ENCODE measurements around the gene RBM25. TPM values are rescaled to one million over a fixed set of nuclear protein-coding genes. Genes with fewer than 3 reads are reported as not detected.
"Not testable (repeated sequence)": the region's sequence is repeated elsewhere in the genome, so short reads cannot be mapped to it uniquely, and the experiment has no call there.

Gene RBM25
- total RNA-seq, 1 experiment from 2014 or later = 107 TPM

DNA sequence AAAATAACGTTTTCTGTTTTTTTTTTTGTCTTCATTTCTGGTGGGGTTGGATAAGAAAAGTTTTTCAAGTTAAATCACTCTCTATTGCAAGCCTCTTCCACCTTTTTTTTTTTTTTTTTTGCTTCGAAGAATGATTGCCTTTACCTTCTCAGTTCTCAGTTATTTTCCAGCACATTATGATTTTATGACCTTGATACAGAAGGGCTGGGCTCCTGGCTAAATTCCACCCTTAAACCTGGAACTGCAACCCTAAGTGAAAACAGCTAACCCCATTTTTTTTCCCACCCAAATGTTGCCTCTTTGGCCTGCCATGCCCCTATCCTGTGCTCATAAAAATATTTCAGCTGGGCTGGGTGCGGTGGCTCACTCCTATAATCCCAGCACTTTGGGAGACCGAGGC lies 109.4 kb downstream of the RBM25 start:
- DNase-seq (ENCODE audit: unreplicated experiment) = no peak
- BruUV-seq (replicated peaks) = no TSS peak
- TF ChIP-seq, protein P1, sequence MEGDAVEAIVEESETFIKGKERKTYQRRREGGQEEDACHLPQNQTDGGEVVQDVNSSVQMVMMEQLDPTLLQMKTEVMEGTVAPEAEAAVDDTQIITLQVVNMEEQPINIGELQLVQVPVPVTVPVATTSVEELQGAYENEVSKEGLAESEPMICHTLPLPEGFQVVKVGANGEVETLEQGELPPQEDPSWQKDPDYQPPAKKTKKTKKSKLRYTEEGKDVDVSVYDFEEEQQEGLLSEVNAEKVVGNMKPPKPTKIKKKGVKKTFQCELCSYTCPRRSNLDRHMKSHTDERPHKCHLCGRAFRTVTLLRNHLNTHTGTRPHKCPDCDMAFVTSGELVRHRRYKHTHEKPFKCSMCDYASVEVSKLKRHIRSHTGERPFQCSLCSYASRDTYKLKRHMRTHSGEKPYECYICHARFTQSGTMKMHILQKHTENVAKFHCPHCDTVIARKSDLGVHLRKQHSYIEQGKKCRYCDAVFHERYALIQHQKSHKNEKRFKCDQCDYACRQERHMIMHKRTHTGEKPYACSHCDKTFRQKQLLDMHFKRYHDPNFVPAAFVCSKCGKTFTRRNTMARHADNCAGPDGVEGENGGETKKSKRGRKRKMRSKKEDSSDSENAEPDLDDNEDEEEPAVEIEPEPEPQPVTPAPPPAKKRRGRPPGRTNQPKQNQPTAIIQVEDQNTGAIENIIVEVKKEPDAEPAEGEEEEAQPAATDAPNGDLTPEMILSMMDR (IDR thresholded peaks at IDR 0.05; ENCODE audit: unreplicated experiment) = no peak
- ChIA-PET POLR2A (interaction anchor here (0.6 to 2.0 kb wide), 2 partner anchors 9 to 304 kb away, joined by 3 to 9 read pairs; no protein-coding TSS in a partner anchor), CTCF (interaction anchor here (0.6 to 0.9 kb wide), 3 partner anchors 8 to 919 kb away, joined by 3 read pairs; no protein-coding TSS in a partner anchor)
- intact Hi-C loops (cut with micrococcal nuclease) = no loop called here
- no peak overlapping the region for H3K27ac Mint-ChIP-seq (ENCODE audit: low read depth, unreplicated experiment)
- H3K4me1 Mint-ChIP-seq (ENCODE audit: insufficient read depth, unreplicated experiment) = no peaks in the 10 kb centered on the region
- H3K9me3 Mint-ChIP-seq (ENCODE audit: unreplicated experiment) = no peaks in the 10 kb centered on the region
- no peak overlapping the region for H3K4me3 Mint-ChIP-seq (ENCODE audit: unreplicated experiment)
- H3K36me3 Mint-ChIP-seq (ENCODE audit: insufficient read depth, unreplicated experiment) = peaks cover 76% of the 10 kb centered on the region
- H3K27me3 Mint-ChIP-seq (ENCODE audit: insufficient read depth, unreplicated experiment) = no peaks in the 10 kb centered on the region

DNA sequence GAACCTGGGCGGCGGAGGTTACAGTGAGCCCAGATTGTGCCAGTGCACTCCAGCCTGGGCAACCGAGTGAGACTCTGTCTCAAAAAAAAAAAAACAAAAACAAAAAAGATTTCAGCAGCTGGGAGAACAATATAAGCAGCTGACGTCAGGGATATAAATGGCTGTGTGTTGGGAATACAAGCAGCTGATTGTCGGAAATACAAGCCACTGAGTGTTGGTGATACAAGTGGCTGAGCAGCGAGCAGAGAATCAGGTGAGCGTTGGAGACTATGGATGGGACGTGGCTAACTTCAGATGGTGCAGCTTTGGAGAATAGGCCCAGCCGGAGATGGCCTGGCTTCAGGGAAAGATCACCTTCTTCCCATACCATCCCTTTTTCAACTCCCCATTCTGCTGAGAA lies 109.9 kb downstream of the RBM25 start:
- H3K27ac Mint-ChIP-seq (ENCODE audit: low read depth, unreplicated experiment) = no peak overlapping the region
- no TSS peak for BruUV-seq (replicated peaks)
- no peak overlapping the region for H3K4me3 Mint-ChIP-seq (ENCODE audit: unreplicated experiment)
- POLR2A ChIA-PET = interaction anchor here (0.7 kb wide), 1 partner anchor 99 kb away, joined by 3 read pairs; no protein-coding TSS in a partner anchor
- H3K4me1 Mint-ChIP-seq (ENCODE audit: insufficient read depth, unreplicated experiment) = no peaks in the 10 kb centered on the region
- TF ChIP-seq, protein P1 (IDR thresholded peaks at IDR 0.05; ENCODE audit: unreplicated experiment) = no peak
- CTCF ChIA-PET = interaction anchor here (0.6 to 1.1 kb wide), 3 partner anchors 21 to 918 kb away, joined by 3 read pairs; no protein-coding TSS in a partner anchor
- peaks cover 77% of the 10 kb centered on the region for H3K36me3 Mint-ChIP-seq (ENCODE audit: insufficient read depth, unreplicated experiment)
- no peak for DNase-seq (ENCODE audit: unreplicated experiment)
- no peaks in the 10 kb centered on the region for H3K27me3 Mint-ChIP-seq (ENCODE audit: insufficient read depth, unreplicated experiment)
- intact Hi-C loops (cut with micrococcal nuclease) = no loop called here
- H3K9me3 Mint-ChIP-seq (ENCODE audit: unreplicated experiment) = no peaks in the 10 kb centered on the region

DNA sequence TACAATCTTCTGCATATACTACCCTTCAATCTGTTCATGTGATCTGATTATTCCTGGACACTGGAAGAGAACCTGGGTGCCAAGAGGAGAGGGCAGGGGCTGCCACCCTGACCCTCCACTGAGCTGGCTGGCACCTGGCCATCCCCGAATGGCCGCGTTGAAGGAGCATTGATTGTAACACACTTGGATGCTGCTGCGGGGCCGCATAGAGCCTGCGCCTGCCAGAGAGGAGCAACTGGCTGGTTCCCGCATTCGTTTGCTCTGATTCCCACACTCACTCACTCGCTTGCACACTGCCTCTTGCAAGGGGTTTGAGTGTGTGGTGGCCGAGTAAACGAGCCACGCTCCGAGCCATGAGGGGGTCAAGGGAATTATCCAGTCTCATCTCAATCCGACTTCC lies 110.4 kb downstream of the RBM25 start:
- no peak for DNase-seq (ENCODE audit: unreplicated experiment)
- ChIA-PET CTCF (interaction anchor here (0.6 to 1.1 kb wide), 2 partner anchors 303 to 801 kb away, joined by 3 to 4 read pairs; no protein-coding TSS in a partner anchor), POLR2A (interaction anchor here (0.7 kb wide), 1 partner anchor 99 kb away, joined by 3 read pairs; no protein-coding TSS in a partner anchor)
- BruUV-seq (replicated peaks) = no TSS peak
- Mint-ChIP-seq H3K4me3 (ENCODE audit: unreplicated experiment) (no peak overlapping the region), H3K27me3 (ENCODE audit: insufficient read depth, unreplicated experiment) (no peaks in the 10 kb centered on the region), H3K27ac (ENCODE audit: low read depth, unreplicated experiment) (no peak overlapping the region), H3K9me3 (ENCODE audit: unreplicated experiment) (no peaks in the 10 kb centered on the region), H3K4me1 (ENCODE audit: insufficient read depth, unreplicated experiment) (no peaks in the 10 kb centered on the region), H3K36me3 (ENCODE audit: insufficient read depth, unreplicated experiment) (peaks cover 77% of the 10 kb centered on the region)
- intact Hi-C loops (cut with micrococcal nuclease) = no loop called here
- TF ChIP-seq, protein P1 (IDR thresholded peaks at IDR 0.05; ENCODE audit: unreplicated experiment) = no peak

DNA sequence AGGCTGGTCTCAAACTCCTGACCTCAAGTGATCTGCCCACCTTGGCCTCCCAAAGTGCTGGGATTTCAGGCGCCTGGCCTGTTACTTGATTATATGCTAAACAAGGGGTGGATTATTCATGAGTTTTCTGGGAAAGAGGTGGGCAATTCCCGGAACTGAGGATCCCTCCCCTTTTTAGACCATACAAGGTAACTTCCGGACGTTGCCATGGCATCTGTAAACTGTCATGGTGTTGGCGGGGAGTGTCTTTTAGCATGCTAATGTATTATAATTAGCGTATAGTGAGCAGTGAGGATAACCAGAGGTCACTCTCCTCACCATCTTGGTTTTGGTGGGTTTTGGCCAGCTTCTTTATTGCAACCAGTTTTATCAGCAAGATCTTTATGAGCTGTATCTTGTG lies 111.5 kb downstream of the RBM25 start:
- POLR2A ChIA-PET; CTCF ChIA-PET; H3K9me3 Mint-ChIP-seq (ENCODE audit: unreplicated experiment); BruUV-seq (replicated peaks); H3K27ac Mint-ChIP-seq (ENCODE audit: low read depth, unreplicated experiment); H3K4me3 Mint-ChIP-seq (ENCODE audit: unreplicated experiment); H3K27me3 Mint-ChIP-seq (ENCODE audit: insufficient read depth, unreplicated experiment); DNase-seq (ENCODE audit: unreplicated experiment); H3K4me1 Mint-ChIP-seq (ENCODE audit: insufficient read depth, unreplicated experiment): not testable (repeated sequence)
- H3K36me3 Mint-ChIP-seq (ENCODE audit: insufficient read depth, unreplicated experiment) = peaks cover 82% of the 10 kb centered on the region
- intact Hi-C loops (cut with micrococcal nuclease) = loop anchor here (5.0 kb wide), 2 partner anchors 112 to 127 kb away; no protein-coding TSS in a partner anchor

Data from MCF 10A (cell line).